Measurements from ENCODE around the gene LIM2. TPM values are rescaled to one million over a fixed set of nuclear protein-coding genes. Genes with fewer than 3 reads are reported as not detected.

The LIM2 gene
- total and polyA plus RNA-seq, 7 experiments from 2014 or later, result 1.2 TPM; not detected in 6

GRCh38 chr19:51338563-51339312 lies 49.0 kb downstream of the LIM2 start:
- POLR2A ChIA-PET, result interaction anchor here (1.1 kb wide), 1 partner anchor 21 kb away, joined by 3 read pairs; no protein-coding TSS in a partner anchor
- Histone ChIP-seq H3K27ac (ENCODE audit: low read depth, low read length) (no peak overlapping the region), H3K9me3 (ENCODE audit: control insufficient read depth in 2 of 3, low read length in 3 of 3) (no peaks in the 10 kb centered on the region), H3K27me3 (ENCODE audit: control insufficient read depth in 2 of 2, insufficient read depth in 2 of 2, low read length in 2 of 2) (no peaks in the 10 kb centered on the region), H3K4me1 (ENCODE audit: control insufficient read depth in 2 of 2, insufficient read depth in 2 of 2, low read length in 2 of 2) (peaks cover 10 to 11% of the 10 kb centered on the region in 2 donors), H3K36me3 (ENCODE audit: control insufficient read depth in 2 of 3, insufficient read depth in 3 of 3, low read length in 3 of 3) (no peaks in the 10 kb centered on the region), H3K4me3 (ENCODE audit: low read length) (peak overlapping the region; percentile 65)
- intact Hi-C loops (cut with micrococcal nuclease), result loop anchor here (1.0 to 2.0 kb wide), 9 partner anchors 29 to 440 kb away; no protein-coding TSS in a partner anchor
- H3K9me3 Mint-ChIP-seq, result no peaks in the 10 kb centered on the region
- CTCF ChIA-PET, result interaction anchor here (0.7 to 1.7 kb wide), 6 partner anchors 26 to 439 kb away, joined by 3 to 10 read pairs (median 4); no protein-coding TSS in a partner anchor
- peak overlapping the region; percentile 83 to 94 (median 88) for H3K4me3 Mint-ChIP-seq
- peaks cover 14 to 24% (median 19%) of the 10 kb centered on the region in 7 donors for H3K4me1 Mint-ChIP-seq
- peaks cover 0 to 13% (median 4%) of the 10 kb centered on the region in 5 donors for H3K27me3 Mint-ChIP-seq
- peak; percentile 66 to 90 (median 82) for DNase-seq
- peak; percentile 83 for ATAC-seq
- H3K27ac Mint-ChIP-seq, result peak overlapping the region in 6 of 9 donors; percentile 7 to 75 (median 60)
- H3K36me3 Mint-ChIP-seq, result no peaks in the 10 kb centered on the region

- no peak overlapping the region for H3K27ac ChIP-seq (ENCODE audit: low read depth, low read length)
- CTCF ChIA-PET, result interaction anchor here (0.7 to 1.7 kb wide), 5 partner anchors 88 to 440 kb away, joined by 3 to 10 read pairs (median 4); no protein-coding TSS in a partner anchor
These were observed 49.8 kb downstream of the LIM2 start for GRCh38 chr19:51337861-51338562.

GRCh38 chr19:51337141-51337860 lies 50.5 kb downstream of the LIM2 start:
- Mint-ChIP-seq H3K4me1 (peaks cover 14 to 21% (median 18%) of the 10 kb centered on the region in 7 donors), H3K4me3 (no peak overlapping the region), H3K9me3 (no peaks in the 10 kb centered on the region), H3K27ac (no peak overlapping the region), H3K36me3 (no peaks in the 10 kb centered on the region), H3K27me3 (peaks cover 0 to 13% (median 6%) of the 10 kb centered on the region in 5 donors)
- Histone ChIP-seq H3K27ac (ENCODE audit: low read depth, low read length) (no peak overlapping the region), H3K4me1 (ENCODE audit: control insufficient read depth in 2 of 2, insufficient read depth in 2 of 2, low read length in 2 of 2) (peaks cover 10 to 11% of the 10 kb centered on the region in 2 donors), H3K36me3 (ENCODE audit: control insufficient read depth in 2 of 3, insufficient read depth in 3 of 3, low read length in 3 of 3) (no peaks in the 10 kb centered on the region), H3K27me3 (ENCODE audit: control insufficient read depth in 2 of 2, insufficient read depth in 2 of 2, low read length in 2 of 2) (no peaks in the 10 kb centered on the region), H3K4me3 (ENCODE audit: low read length) (no peak overlapping the region), H3K9me3 (ENCODE audit: control insufficient read depth in 2 of 3, low read length in 3 of 3) (no peaks in the 10 kb centered on the region)
- intact Hi-C loops (cut with micrococcal nuclease), result no loop called here
- ATAC-seq (no peak), DNase-seq (no peak)
- ChIA-PET CTCF (interaction anchor here (0.9 to 1.7 kb wide), 3 partner anchors 99 to 441 kb away, joined by 4 to 10 read pairs (median 4); no protein-coding TSS in a partner anchor), POLR2A (no interaction called here)

More at GRCh38 chr19:51337861-51338562, 49.8 kb downstream of the LIM2 start:
- DNase-seq (no peak), ATAC-seq (no peak)
- H3K36me3 ChIP-seq (ENCODE audit: control insufficient read depth in 2 of 3, insufficient read depth in 3 of 3, low read length in 3 of 3), result no peaks in the 10 kb centered on the region
- no peaks in the 10 kb centered on the region for H3K9me3 ChIP-seq (ENCODE audit: control insufficient read depth in 2 of 3, low read length in 3 of 3)
- peaks cover 14 to 22% (median 19%) of the 10 kb centered on the region in 7 donors for H3K4me1 Mint-ChIP-seq
- peaks cover 10 to 11% of the 10 kb centered on the region in 2 donors for H3K4me1 ChIP-seq (ENCODE audit: control insufficient read depth in 2 of 2, insufficient read depth in 2 of 2, low read length in 2 of 2)
- H3K36me3 Mint-ChIP-seq, result no peaks in the 10 kb centered on the region
- no peak overlapping the region for H3K4me3 ChIP-seq (ENCODE audit: low read length)
- peak overlapping the region; percentile 75 to 94 (median 88) for H3K4me3 Mint-ChIP-seq
- intact Hi-C loops (cut with micrococcal nuclease), result loop anchor here in 1 of 2 donors (1.0 to 2.0 kb wide), 2 partner anchors 103 to 441 kb away; no protein-coding TSS in a partner anchor
- H3K9me3 Mint-ChIP-seq, result no peaks in the 10 kb centered on the region
- POLR2A ChIA-PET, result interaction anchor here (1.1 kb wide), 1 partner anchor 21 kb away, joined by 3 read pairs; no protein-coding TSS in a partner anchor
- H3K27me3 ChIP-seq (ENCODE audit: control insufficient read depth in 2 of 2, insufficient read depth in 2 of 2, low read length in 2 of 2), result no peaks in the 10 kb centered on the region
- H3K27ac Mint-ChIP-seq, result peak overlapping the region in 3 of 9 donors; percentile 5 to 48 (median 48)
- peaks cover 0 to 13% (median 6%) of the 10 kb centered on the region in 5 donors for H3K27me3 Mint-ChIP-seq

- POLR2A ChIA-PET, result no interaction called here
- no peaks in the 10 kb centered on the region for H3K36me3 ChIP-seq (ENCODE audit: control insufficient read depth in 2 of 3, insufficient read depth in 3 of 3, low read length in 3 of 3)
- peaks cover 0 to 8% (median 6%) of the 10 kb centered on the region in 7 donors for H3K4me1 Mint-ChIP-seq
- DNase-seq, result no peak
- H3K27me3 Mint-ChIP-seq, result peaks cover 4 to 32% (median 16%) of the 10 kb centered on the region in 5 donors
- no peaks in the 10 kb centered on the region for H3K9me3 ChIP-seq (ENCODE audit: control insufficient read depth in 2 of 3, low read length in 3 of 3)
- no peak overlapping the region for H3K27ac Mint-ChIP-seq
- H3K4me3 Mint-ChIP-seq, result peak overlapping the region in 1 of 10 donors; percentile 20
- peaks cover 0 to 8% (median 7%) of the 10 kb centered on the region in 5 donors for H3K36me3 Mint-ChIP-seq
- H3K9me3 Mint-ChIP-seq, result peaks cover 0 to 8% (median 1%) of the 10 kb centered on the region in 11 donors
- intact Hi-C loops (cut with micrococcal nuclease), result no loop called here
- CTCF ChIA-PET, result no interaction called here
- H3K27me3 ChIP-seq (ENCODE audit: control insufficient read depth in 2 of 2, insufficient read depth in 2 of 2, low read length in 2 of 2), result peaks cover 0 to 3% of the 10 kb centered on the region in 2 donors
- H3K4me3 ChIP-seq (ENCODE audit: low read length), result no peak overlapping the region
- H3K27ac ChIP-seq (ENCODE audit: low read depth, low read length), result no peak overlapping the region
- peaks cover 3 to 4% of the 10 kb centered on the region in 2 donors for H3K4me1 ChIP-seq (ENCODE audit: control insufficient read depth in 2 of 2, insufficient read depth in 2 of 2, low read length in 2 of 2)
- no peak for ATAC-seq
These were observed 53.8 kb downstream of the LIM2 start for GRCh38 chr19:51333836-51334460.

- intact Hi-C loops (cut with micrococcal nuclease), result no loop called here
- Histone ChIP-seq H3K4me1 (ENCODE audit: control insufficient read depth in 2 of 2, insufficient read depth in 2 of 2, low read length in 2 of 2) (peaks cover 0 to 3% of the 10 kb centered on the region in 2 donors), H3K27ac (ENCODE audit: low read depth, low read length) (no peak overlapping the region), H3K27me3 (ENCODE audit: control insufficient read depth in 2 of 2, insufficient read depth in 2 of 2, low read length in 2 of 2) (peaks cover 0 to 14% of the 10 kb centered on the region in 2 donors), H3K4me3 (ENCODE audit: low read length) (no peak overlapping the region), H3K9me3 (ENCODE audit: control insufficient read depth in 2 of 3, low read length in 3 of 3) (no peaks in the 10 kb centered on the region), H3K36me3 (ENCODE audit: control insufficient read depth in 2 of 3, insufficient read depth in 3 of 3, low read length in 3 of 3) (no peaks in the 10 kb centered on the region)
- CTCF ChIA-PET, result no interaction called here
- Mint-ChIP-seq H3K36me3 (peaks cover 0 to 10% (median 8%) of the 10 kb centered on the region in 5 donors), H3K4me3 (no peak overlapping the region), H3K27me3 (peaks cover 18 to 38% (median 26%) of the 10 kb centered on the region in 5 donors), H3K4me1 (peaks cover 0 to 10% (median 4%) of the 10 kb centered on the region in 7 donors), H3K9me3 (peaks cover 0 to 8% (median 1%) of the 10 kb centered on the region in 11 donors), H3K27ac (no peak overlapping the region)
- DNase-seq (no peak), ATAC-seq (no peak)
- POLR2A ChIA-PET, result no interaction called here
These were observed 56.1 kb downstream of the LIM2 start for GRCh38 chr19:51331716-51332115.
